Stimulated activated CD8-positive, alpha-beta memory T cell treated with anti-CD3 and anti-CD28 coated beads, Interleukin-12 subunit alpha, Interleukin-12 subunit beta, amount 100 ng/mL, for 24 hours (primary cell): ENCODE measurements around the gene THRB.

Experiments
- DNase-seq: peaks from one replicate; pipeline ENCODE4 v3.0.0-alpha.2; 2020; ENCODE audit errors: extremely low read depth

The THRB gene

GRCh38 chr3:24145481-24145880 is 349.2 kb downstream of the THRB start:
- no peak for DNase-seq

DNA sequence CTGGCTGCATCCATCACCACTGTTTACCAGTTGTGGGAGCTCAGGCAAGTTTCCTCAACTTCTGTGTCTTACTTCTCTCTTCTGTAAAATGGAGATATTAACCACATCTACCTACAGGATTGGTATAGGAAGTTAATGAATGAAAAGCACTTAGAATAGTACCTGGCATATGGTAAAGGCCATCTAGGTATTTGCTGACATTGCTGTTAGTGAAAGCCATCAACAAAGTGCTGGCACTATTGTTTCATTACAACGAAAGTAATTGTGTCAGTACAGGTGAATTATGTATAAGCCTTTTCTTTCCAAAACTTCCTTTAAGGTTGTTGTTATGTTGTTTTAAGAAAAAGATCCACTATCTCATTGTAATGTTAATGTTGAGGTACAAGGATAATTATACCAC is 352.5 kb downstream of the THRB start:
- DNase-seq: no peak

DNA sequence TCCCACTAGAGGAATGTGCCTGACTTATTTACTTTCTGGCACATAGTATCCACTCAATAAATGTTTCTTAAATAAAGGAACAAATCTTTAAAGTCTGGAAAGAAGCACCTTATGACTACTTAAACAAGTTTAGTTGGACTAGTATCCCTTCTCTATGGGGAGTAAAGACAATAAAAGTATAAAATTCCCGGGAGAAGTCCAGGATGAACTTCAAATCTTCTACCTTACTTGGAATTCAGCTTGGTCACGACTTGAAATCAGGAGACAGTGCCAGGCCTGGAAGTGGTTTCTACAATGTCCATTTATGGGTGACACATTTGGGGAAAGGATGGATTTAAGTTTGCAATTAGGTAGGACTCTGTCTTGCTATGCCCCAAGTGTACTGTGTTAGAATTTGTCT is 353.1 kb downstream of the THRB start:
- DNase-seq: no peak

DNA sequence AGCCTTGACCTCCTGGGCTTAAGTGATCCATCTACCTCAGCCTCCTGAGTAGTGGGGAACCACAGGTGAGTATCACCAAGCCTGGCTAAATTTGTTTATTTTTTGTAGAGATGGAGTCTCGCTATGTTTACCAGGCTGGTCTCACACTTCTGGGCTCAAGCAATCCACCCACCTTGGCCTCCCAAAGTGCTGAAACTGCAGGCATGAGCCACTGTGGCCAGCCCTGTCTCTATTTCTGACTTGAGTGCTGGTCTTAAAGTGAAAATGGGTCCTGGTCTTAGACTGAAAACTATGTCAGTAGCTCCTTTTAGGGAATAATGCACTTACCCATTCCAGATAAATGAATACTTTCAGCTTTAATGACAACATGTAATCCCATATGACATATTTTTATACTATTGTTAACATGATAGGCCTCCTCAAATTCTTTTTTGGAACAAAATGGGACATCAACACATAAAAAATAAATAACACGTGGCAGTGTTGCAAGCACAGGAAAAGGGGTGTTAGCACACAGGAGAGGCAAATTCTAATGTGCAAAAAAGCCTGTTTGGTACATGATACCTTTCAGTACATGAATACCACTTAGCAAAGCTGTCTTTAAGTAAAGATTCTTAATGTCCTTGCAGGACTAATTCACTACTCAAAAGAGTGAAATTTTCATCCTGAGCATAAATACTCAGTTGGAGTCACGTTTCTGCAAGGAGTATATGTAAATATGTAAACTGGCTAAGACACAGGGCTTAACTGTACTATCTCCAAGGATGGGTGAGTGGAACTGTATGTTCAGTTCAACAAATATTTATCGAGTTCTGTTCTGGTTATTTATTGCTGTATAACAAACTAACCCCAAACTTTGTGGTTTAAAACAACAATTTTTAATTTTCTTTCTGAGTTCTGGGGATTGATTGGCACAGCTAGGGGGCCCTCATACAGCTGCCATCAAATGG is 354.9 kb downstream of the THRB start:
- no peak for DNase-seq

DNA sequence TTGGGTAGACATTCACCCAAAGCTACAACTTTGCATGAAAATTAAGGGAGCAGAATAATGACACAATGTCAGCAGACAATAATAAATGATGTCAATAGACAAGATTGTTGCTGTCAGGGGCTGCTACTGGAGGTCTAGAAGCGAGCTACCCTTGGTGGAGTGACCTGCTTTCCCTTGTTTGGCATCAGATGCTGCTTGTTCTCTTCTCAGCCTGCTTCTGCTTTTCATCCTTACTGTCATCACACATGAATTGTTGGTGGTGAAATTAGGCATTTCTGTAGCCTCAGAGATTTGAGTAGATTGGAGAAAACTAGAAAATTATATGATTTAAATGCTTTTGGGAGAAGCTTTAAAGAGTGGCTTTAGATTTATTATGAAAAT is 355.8 kb downstream of the THRB start:
- DNase-seq: no peak

DNA sequence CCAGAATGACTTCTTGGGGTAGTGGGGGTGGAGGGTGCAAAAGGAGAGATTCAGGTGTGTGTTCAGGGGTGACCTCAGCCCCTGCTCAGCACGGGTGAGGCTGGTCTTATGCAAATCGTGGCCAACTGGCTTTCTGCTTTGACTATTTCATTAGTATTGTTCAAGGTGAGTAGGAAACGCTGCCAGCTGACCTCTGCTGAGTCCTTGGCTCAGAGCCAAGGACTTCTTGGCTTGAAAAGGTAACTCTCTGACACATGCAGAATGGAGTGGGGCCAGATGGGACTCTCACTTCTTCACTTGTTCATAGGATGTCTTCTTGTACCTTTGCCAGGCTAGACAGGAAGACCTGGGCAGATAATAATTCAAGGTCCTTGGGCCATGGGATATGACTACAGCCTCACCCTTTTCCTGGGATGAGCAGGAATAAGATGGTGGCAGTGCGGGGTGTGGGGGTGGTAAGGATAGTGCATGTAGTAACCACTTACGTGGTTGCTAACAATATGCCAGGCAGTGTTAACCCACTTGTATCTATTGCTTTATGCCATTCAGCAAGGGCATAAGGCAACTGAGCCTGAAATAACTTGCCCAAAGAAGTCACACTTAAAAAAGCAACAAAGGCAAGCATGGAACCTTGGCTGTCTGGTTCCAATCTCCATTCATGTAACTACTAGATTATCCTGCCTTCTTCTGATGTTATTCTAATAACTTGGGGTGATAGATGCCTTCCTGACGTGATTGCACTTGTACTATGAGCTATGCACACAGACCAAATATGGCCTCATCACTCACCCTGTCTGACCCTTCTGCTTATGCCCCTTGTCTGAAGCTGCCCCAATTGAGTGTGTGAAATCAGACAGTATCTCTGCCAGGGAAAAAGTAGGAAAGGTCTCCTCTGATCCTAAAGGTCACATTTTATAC is 356.4 kb downstream of the THRB start:
- DNase-seq: no peak

DNA sequence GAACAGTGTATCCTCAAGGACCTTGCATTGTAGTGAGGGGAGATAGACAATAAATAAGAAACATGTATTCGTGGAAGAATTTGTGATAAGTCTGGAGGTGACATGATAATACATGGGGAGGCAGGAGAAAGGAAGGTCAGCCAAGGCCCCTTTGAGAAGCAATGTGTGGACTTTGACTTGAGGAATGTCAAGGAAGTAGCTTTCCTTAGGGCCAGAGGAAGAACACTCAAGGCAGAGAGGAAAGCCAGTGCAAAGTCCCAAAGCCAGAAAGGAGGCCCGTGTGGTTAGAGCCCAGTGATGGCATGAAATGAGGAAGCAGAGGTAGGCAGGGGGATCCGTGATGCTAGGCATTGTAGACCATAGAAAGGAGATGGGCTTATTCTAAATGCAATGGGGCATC is 357.3 kb downstream of the THRB start:
- no peak for DNase-seq

GRCh38 chr3:24136624-24137310 is 357.9 kb downstream of the THRB start:
- DNase-seq: no peak

DNA sequence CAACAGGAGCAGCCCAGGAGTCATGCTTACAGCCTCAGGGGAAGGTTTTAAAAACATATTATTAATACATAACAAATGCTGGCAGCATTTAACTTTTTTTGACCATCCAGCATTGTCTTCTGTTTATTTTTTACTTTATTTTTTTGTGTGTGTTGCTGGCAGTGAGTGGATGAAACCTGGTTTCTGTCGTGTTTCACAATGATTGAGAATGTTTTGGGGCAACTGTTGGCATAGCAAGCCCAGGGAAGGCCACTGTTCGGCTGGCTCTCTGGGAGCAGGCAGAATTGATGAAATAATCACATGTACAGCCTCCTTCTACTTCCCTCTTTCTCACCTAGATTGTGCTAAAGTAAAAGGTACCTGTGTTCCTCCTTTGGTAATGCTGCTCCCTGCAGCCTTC is 359.4 kb downstream of the THRB start:
- DNase-seq: no peak

GRCh38 chr3:24133942-24134341 is 360.7 kb downstream of the THRB start:
- no peak for DNase-seq

DNA sequence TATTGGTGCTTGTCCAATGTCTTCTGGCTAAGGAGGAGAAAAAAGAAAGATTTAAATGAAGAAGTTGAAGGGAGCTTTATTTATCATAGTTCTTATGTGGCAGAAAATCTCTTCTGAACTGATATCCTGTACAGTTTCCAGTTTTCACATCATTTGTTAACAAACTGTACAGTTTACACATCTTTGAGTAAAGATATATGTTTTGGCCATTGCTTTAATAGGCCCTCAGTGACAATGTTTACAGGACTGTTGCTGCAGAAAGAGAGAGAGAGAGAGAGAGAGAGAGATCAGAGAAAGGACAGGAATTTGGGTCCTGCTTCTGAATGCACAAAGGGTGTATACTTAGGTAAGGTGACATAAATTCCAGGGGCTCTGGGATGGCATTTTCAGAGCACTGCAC is 361.2 kb downstream of the THRB start:
- DNase-seq: no peak

- no peak for DNase-seq
Measured at GRCh38 chr3:24129549-24129948, 365.1 kb downstream of the THRB start.

- no peak for DNase-seq
Measured at GRCh38 chr3:24128199-24129005, 366.2 kb downstream of the THRB start.

DNA sequence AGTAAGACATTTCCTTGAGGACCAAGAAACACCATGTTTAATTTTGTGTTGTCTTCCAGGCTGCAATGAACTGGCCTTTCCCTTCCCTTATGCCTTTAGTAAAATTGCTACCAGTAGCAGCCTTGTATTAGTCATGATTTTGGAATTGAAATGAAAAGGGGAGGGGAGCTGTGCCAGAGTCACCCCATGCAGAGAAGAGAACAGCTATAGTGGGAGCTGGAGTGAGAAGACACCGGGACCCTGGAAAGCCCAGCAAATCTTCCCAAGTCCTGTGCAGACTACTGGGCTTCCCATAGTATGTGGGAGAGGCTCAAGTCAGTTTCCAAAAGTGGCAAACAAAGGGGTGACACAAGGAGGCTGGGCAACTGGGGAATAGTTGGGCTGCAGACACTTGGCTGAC is 371.1 kb downstream of the THRB start:
- DNase-seq: no peak

GRCh38 chr3:24120434-24120833 is 374.2 kb downstream of the THRB start:
- DNase-seq: no peak

DNA sequence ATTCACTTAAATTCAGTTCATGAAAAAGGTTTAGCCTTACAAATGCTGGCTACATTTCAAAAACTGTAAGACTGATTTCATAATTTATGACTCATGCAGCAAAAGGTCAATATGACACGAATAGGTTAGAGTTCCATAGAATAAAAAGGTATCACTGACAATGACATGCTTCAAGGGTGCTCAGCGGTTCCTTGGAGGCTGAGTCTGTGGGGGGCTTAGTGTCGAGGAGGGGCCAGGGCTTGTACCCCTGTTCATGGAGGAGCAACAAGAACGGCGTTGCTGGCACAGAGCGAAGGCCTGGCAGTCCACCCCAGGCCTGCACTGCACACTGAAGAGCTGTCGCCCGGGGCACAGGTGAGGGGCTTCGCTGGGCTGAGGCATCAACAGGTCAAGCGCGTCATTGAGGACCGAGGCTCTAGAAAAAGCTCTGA is 375.3 kb downstream of the THRB start:
- no peak for DNase-seq

- DNase-seq: no peak
Measured at GRCh38 chr3:24117508-24117907, 377.1 kb downstream of the THRB start.

- no peak for DNase-seq
Measured at GRCh38 chr3:24111711-24112110, 382.9 kb downstream of the THRB start.

GRCh38 chr3:24110051-24110450 is 384.6 kb downstream of the THRB start:
- DNase-seq: no peak

GRCh38 chr3:24101676-24102168 is 392.9 kb downstream of the THRB start:
- no peak for DNase-seq
